ENCODE results near the gene MIPOL1. TPM values are rescaled to one million over a fixed set of nuclear protein-coding genes. Genes with fewer than 3 reads are reported as not detected.

Gene MIPOL1
- total RNA-seq, 6 experiments from 2014 or later = 3.0 to 5.7 (median 4.0) TPM

- Histone ChIP-seq H3K9me3 (no peaks in the 10 kb centered on the region), H3K36me3 (no peaks in the 10 kb centered on the region), H3K27me3 (no peaks in the 10 kb centered on the region), H3K27ac (no peak overlapping the region), H3K4me3 (no peak overlapping the region), H3K4me1 (peaks cover 0 to 4% (median 2%) of the 10 kb centered on the region in 4 donors)
- TF ChIP-seq POLR2A (IDR thresholded peaks at IDR 0.05) = no peak
- TF ChIP-seq CTCF (IDR thresholded peaks at IDR 0.05) = no peak
- intact Hi-C loops (cut with DNase I) = no loop called here
- WGBS (ENCODE audit: insufficient coverage, low coverage, low lambda C conversion rate, missing lambda C conversion rate) = 89% methylated on average over 1 of the region's 1 CpG
- DNase-seq (no peak), ATAC-seq (no peak)
Observed at GRCh38 chr14:37195327-37195726, 2.4 kb upstream of the MIPOL1 start.

GRCh38 chr14:37196604-37197420 is 925 bp upstream of the MIPOL1 start:
- H3K9me3 ChIP-seq = no peaks in the 10 kb centered on the region
- ATAC-seq (no peak), DNase-seq (no peak)
- H3K4me3 ChIP-seq = peak overlapping the region; percentile 45 to 65 (median 63)
- intact Hi-C loops (cut with DNase I) = no loop called here
- H3K27ac ChIP-seq = peak overlapping the region; percentile 65 to 84 (median 71)
- H3K27me3 ChIP-seq = no peaks in the 10 kb centered on the region
- no peaks in the 10 kb centered on the region for H3K36me3 ChIP-seq
- H3K4me1 ChIP-seq = peaks cover 0 to 4% (median 2%) of the 10 kb centered on the region in 4 donors
- 90% methylated on average over 16 of the region's 17 CpGs for WGBS (ENCODE audit: insufficient coverage, low coverage, low lambda C conversion rate, missing lambda C conversion rate)
- TF ChIP-seq POLR2A (IDR thresholded peaks at IDR 0.05) (no peak), CTCF (IDR thresholded peaks at IDR 0.05) (no peak)

- Histone ChIP-seq H3K27ac (peak overlapping the region; percentile 65 to 84 (median 71)), H3K27me3 (no peaks in the 10 kb centered on the region), H3K4me1 (peaks cover 0 to 4% (median 2%) of the 10 kb centered on the region in 4 donors), H3K36me3 (no peaks in the 10 kb centered on the region), H3K4me3 (peak overlapping the region; percentile 45 to 65 (median 63)), H3K9me3 (no peaks in the 10 kb centered on the region)
- intact Hi-C loops (cut with DNase I) = no loop called here
- WGBS (ENCODE audit: insufficient coverage, low coverage, low lambda C conversion rate, missing lambda C conversion rate) = 8% methylated on average over 9 of the region's 11 CpGs
- DNase-seq (no peak), ATAC-seq (peak in 2 of 4 donors; percentile 7 to 27)
- TF ChIP-seq POLR2A (IDR thresholded peaks at IDR 0.05) (no peak), CTCF (IDR thresholded peaks at IDR 0.05) (peak in 1 of 4 donors; percentile 42)
Observed at GRCh38 chr14:37198273-37198598, 499 bp downstream of the MIPOL1 start.

- Histone ChIP-seq H3K36me3 (no peaks in the 10 kb centered on the region), H3K4me3 (peak overlapping the region in 1 of 3 donors; percentile 65), H3K27me3 (no peaks in the 10 kb centered on the region), H3K4me1 (peaks cover 0 to 4% (median 2%) of the 10 kb centered on the region in 4 donors), H3K27ac (no peak overlapping the region), H3K9me3 (no peaks in the 10 kb centered on the region)
- intact Hi-C loops (cut with DNase I) = no loop called here
- no peak for DNase-seq
- no peak for ATAC-seq
- no peak for TF ChIP-seq CTCF (IDR thresholded peaks at IDR 0.05)
- no peak for TF ChIP-seq POLR2A (IDR thresholded peaks at IDR 0.05)
- WGBS (ENCODE audit: insufficient coverage, low coverage, low lambda C conversion rate, missing lambda C conversion rate) = 82% methylated on average over 5 of the region's 5 CpGs
Observed at GRCh38 chr14:37198907-37199306, 1.2 kb downstream of the MIPOL1 start.
